ENCODE data around the gene COTL1. TPM values are rescaled to one million over a fixed set of nuclear protein-coding genes. Genes with fewer than 3 reads are reported as not detected.

Gene COTL1
- total and polyA plus RNA-seq, 9 donors = 13.8 to 46.4 (median 29.3) TPM

DNA sequence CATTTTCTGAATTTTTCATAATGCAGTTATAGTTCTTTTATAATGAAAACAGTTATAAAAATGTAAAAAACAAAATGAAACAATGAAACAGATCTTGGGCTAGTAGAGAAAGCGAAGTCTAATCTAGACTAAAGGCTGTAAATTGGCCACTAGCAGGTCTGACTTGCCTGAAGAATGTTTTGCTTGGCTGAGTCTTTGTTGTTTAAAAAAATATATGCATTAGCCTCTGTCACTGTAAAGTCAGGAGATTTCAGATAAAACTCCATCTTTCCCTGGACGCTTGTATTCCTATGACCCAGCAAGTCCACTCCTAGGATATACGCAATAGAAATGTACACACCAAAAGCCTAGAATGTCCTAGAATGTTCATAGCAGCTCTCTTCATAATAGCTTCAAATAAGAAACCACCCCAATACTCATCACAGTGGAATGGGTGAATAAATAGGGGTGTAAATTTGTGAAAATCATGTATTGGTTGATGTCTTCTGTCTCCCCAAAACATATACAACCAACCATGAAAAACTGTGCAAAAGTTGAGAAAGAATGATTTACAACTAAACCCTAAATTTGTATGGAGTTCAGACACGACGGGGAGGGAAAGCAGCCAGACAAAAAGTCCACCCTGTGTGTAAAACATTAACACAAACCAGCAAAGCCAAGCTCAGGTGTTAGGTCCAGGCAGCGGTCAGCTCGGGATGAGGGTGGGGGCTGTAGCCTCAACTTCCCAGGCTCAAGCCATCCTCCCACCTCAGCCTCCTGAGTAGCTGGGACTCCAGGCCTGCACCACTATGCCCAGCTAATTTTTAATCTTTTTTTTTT is 75.7 kb downstream of the COTL1 start:
- Histone ChIP-seq H3K9me3 (no peaks in the 10 kb centered on the region), H3K27me3 (no peaks in the 10 kb centered on the region), H3K4me1 (ENCODE audit: insufficient read depth) (no peaks in the 10 kb centered on the region), H3K27ac (no peak overlapping the region), H3K4me3 (no peak overlapping the region), H3K36me3 (no peaks in the 10 kb centered on the region)
- DNase-seq = no peak
- 63 to 82% (median 75%) methylated on average over 7 of the region's 7 CpGs for WGBS, 3 donors
- intact Hi-C loops (cut with DNase I) = no loop called here
- TF ChIP-seq, protein P1, sequence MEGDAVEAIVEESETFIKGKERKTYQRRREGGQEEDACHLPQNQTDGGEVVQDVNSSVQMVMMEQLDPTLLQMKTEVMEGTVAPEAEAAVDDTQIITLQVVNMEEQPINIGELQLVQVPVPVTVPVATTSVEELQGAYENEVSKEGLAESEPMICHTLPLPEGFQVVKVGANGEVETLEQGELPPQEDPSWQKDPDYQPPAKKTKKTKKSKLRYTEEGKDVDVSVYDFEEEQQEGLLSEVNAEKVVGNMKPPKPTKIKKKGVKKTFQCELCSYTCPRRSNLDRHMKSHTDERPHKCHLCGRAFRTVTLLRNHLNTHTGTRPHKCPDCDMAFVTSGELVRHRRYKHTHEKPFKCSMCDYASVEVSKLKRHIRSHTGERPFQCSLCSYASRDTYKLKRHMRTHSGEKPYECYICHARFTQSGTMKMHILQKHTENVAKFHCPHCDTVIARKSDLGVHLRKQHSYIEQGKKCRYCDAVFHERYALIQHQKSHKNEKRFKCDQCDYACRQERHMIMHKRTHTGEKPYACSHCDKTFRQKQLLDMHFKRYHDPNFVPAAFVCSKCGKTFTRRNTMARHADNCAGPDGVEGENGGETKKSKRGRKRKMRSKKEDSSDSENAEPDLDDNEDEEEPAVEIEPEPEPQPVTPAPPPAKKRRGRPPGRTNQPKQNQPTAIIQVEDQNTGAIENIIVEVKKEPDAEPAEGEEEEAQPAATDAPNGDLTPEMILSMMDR (IDR thresholded peaks at IDR 0.05) = no peak
- TF ChIP-seq POLR2A (IDR thresholded peaks at IDR 0.05) = no peak
- no peak for TF ChIP-seq EP300 (IDR thresholded peaks at IDR 0.05)

DNA sequence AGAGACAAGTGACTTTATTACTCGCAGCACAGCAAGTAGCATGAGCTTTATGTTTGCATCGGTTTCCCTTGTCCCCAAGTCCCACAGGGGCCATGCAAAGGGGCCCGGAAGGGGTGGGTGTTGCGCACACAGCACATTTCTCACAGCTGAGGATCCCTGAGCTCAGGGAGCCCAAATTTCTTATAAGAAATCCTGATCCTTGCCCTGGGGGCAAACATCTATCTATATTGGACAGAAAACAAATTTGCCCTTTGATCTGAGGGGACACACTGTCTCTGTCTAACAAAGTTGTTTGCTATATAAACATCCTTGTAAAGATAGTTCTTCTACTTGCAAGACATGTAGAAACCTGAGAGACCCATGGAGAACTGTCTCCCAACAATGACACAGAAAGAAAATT is 77.7 kb downstream of the COTL1 start:
- Histone ChIP-seq H3K27ac (no peak overlapping the region), H3K9me3 (no peaks in the 10 kb centered on the region), H3K27me3 (no peaks in the 10 kb centered on the region), H3K4me3 (no peak overlapping the region), H3K4me1 (ENCODE audit: insufficient read depth) (no peaks in the 10 kb centered on the region), H3K36me3 (no peaks in the 10 kb centered on the region)
- intact Hi-C loops (cut with DNase I) = no loop called here
- TF ChIP-seq EP300 (IDR thresholded peaks at IDR 0.05) (no peak), POLR2A (IDR thresholded peaks at IDR 0.05) (no peak)
- TF ChIP-seq, protein P1 (IDR thresholded peaks at IDR 0.05) = no peak
- no peak for DNase-seq
- WGBS, 3 donors = 93 to 99% (median 98%) methylated on average over 4 of the region's 4 CpGs

DNA sequence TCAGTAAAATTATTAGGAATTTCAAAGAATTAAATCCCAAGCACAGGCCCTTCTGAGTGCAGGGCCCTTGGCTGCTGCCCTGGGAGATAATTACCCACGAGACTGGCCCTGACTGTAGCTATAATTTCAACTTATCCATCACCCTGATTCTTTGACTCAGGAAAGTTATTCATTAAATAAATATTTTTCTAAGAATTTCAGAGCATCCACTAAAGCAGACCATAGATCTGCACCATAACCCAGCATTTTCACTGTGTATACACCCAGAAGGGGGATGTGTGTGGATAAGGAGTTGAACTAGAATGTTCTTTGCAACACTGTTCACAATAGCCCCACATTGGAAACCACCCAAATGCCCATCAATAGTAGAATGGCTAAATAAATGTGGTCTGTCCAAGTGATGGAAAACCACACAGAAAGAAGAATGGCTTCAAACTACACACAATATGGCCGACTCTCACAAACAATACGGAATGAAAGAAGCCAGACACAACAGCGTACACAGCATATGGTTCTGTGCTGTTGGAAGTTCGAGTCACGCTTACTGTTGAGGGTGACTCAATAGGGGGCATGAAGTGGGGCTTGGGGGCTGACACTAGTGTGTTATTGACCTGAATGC is 79.5 kb downstream of the COTL1 start:
- H3K27ac ChIP-seq = no peak overlapping the region
- intact Hi-C loops (cut with DNase I) = no loop called here

DNA sequence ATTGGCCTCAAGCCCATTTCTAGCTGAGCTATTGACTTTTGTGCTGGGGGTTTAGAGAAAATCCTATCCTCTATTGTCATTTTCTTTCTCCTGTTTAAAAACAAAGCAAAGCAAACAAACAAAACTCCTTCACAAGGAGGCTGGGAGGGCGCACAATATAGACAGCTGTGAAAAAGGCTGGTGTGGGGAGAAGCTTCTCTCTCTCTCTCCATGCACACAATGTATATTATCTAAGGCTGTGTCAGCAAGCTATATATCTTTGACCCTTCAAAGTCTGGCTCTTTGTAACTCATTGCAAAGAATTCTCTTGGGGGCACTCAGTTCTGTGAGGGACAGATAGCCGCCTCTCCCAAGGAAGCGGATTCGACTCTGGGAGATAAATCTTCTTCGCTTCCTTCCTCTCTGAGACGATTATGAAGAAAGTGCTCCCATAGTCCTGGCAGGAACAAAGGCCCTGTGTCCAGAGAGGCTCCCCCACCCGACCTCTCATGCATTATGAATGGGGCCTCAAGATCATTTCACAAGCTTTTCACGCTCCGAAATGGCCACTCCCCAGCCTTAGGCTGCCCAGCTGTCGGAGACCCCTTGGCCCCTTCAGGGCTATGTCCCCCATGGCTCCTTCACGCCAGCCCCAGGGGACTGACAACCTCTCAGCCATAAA is 80.3 kb downstream of the COTL1 start:
- TF ChIP-seq, protein P1 (IDR thresholded peaks at IDR 0.05) = no peak
- Histone ChIP-seq H3K27me3 (no peaks in the 10 kb centered on the region), H3K9me3 (no peaks in the 10 kb centered on the region), H3K4me1 (ENCODE audit: insufficient read depth) (no peaks in the 10 kb centered on the region), H3K36me3 (no peaks in the 10 kb centered on the region), H3K4me3 (no peak overlapping the region), H3K27ac (no peak overlapping the region)
- DNase-seq = no peak
- 80 to 89% (median 85%) methylated on average over 11 of the region's 11 CpGs for WGBS, 3 donors
- intact Hi-C loops (cut with DNase I) = no loop called here

More for the DNA sequence above, 79.5 kb downstream of the COTL1 start:
- 92 to 99% (median 97%) methylated on average over 6 of the region's 6 CpGs for WGBS, 3 donors
- Histone ChIP-seq H3K9me3 (no peaks in the 10 kb centered on the region), H3K4me3 (no peak overlapping the region), H3K4me1 (ENCODE audit: insufficient read depth) (no peaks in the 10 kb centered on the region), H3K27me3 (no peaks in the 10 kb centered on the region), H3K36me3 (no peaks in the 10 kb centered on the region)
- TF ChIP-seq POLR2A (IDR thresholded peaks at IDR 0.05) (no peak), EP300 (IDR thresholded peaks at IDR 0.05) (no peak)
- TF ChIP-seq, protein P1 (IDR thresholded peaks at IDR 0.05) = no peak
- DNase-seq = no peak

Data from ovary (tissue), 9 donors.